BE2C (cell line): ENCODE measurements around the gene SOX8. TPM values are rescaled to one million over a fixed set of nuclear protein-coding genes. Genes with fewer than 3 reads are reported as not detected.

Experiments used
- DNase-seq: peaks from one replicate; pipeline ENCODE4 v3.0.0-alpha.2; 2020
- H3K27me3 ChIP-seq: fragments of 250-450 bp; sonication (Bioruptor Pico); 2 replicates; pipeline ENCODE4 v1.5.1; 2020; ENCODE audit warnings: mild to moderate bottlenecking
- H3K36me3 ChIP-seq: fragments of 250-450 bp; sonication (Bioruptor Pico); 2 replicates; pipeline ENCODE4 v1.5.1; 2020; ENCODE audit warnings: mild to moderate bottlenecking
- H3K4me1 ChIP-seq: fragments of 250-450 bp; sonication (Bioruptor Pico); 2 replicates; pipeline ENCODE4 v1.5.1; 2020
- H3K4me3 ChIP-seq: 2 replicates; pipeline ENCODE4 v1.5.1; 2011; ENCODE audit warnings: low read depth, low read length
- H3K9me3 ChIP-seq: fragments of 250-450 bp; sonication (Bioruptor Pico); 2 replicates; pipeline ENCODE4 v1.5.1; 2020
- polyA plus RNA-seq: library from polyadenylated mRNA; unstranded; fragments of >200 nt; gene quantifications from one replicate; pipeline ENCODE4 v1.2.1, GENCODE V29; 2012; ENCODE audit warnings: low read depth, missing spikeins; ENCODE audit not compliant: insufficient read length, insufficient read depth
- TF ChIP-seq, protein P1 (sequence below): IDR thresholded peaks from 2 replicates; pipeline ENCODE4 v1.5.1; 2012; ENCODE audit warnings: mild to moderate bottlenecking, low read depth, low read length

SOX8 gene
- polyA plus RNA-seq, result not detected

DNA sequence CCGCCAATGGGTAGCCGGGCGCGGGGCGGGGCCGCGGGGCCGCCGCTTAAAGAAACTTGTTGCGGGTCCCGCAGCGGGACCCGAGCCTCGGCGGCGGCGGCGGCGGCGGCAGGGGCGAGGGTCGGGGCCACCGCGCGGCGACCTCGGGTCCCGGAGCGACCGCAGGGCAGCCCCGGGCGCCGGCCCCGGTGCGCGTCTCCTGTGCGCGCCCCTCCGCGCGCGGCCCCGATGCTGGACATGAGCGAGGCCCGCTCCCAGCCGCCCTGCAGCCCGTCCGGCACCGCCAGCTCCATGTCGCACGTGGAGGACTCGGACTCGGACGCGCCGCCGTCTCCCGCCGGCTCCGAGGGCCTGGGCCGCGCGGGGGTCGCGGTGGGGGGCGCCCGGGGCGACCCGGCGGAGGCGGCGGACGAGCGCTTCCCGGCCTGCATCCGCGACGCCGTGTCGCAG, at the start of gene SOX8:
SOX8 (plus strand) TSS at position 76 of the 450 bp plus-strand sequence; CDS start at position 229, 153 bp downstream.
- Histone ChIP-seq H3K4me1 (0 out of 2 replicates have a peak, but pooled peaks cover under 1% of the 10 kb centered on the region), H3K4me3 (no peak within 1 kb of the TSS), H3K36me3 (no peaks in the 10 kb centered on the region), H3K27me3 (peaks cover 81% of the 10 kb centered on the region), H3K9me3 (no peaks in the 10 kb centered on the region)
- TF ChIP-seq, protein P1, sequence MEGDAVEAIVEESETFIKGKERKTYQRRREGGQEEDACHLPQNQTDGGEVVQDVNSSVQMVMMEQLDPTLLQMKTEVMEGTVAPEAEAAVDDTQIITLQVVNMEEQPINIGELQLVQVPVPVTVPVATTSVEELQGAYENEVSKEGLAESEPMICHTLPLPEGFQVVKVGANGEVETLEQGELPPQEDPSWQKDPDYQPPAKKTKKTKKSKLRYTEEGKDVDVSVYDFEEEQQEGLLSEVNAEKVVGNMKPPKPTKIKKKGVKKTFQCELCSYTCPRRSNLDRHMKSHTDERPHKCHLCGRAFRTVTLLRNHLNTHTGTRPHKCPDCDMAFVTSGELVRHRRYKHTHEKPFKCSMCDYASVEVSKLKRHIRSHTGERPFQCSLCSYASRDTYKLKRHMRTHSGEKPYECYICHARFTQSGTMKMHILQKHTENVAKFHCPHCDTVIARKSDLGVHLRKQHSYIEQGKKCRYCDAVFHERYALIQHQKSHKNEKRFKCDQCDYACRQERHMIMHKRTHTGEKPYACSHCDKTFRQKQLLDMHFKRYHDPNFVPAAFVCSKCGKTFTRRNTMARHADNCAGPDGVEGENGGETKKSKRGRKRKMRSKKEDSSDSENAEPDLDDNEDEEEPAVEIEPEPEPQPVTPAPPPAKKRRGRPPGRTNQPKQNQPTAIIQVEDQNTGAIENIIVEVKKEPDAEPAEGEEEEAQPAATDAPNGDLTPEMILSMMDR, result no peak
- DNase-seq, result no peak

DNA sequence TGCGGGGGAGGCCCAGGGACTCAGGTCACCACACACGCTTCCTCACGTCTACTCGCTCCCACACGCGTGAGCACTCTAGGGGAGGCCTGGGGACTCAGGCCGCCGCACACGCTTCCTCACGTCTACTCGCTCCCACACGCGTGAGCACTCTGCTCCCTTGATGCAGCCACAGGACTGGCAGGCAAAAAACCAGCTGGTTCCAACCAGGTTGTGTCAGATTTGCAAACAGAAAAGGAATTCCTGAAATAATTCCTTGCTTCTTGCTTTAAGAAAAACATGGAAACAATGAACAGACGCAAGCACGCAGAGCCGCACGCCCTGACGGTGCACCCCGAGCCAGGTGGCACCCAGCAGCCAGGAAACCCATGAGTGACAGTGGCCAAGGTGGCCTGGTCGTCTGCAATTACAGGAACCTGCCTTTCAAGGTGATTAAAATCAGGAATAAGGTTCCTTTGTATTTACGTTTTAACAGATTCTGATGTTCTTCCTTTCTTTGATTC, 48.7 kb upstream of the SOX8 start:
- H3K9me3 ChIP-seq, result no peaks in the 10 kb centered on the region
- no peak for DNase-seq
- H3K4me1 ChIP-seq, result peaks cover 1% of the 10 kb centered on the region
- no peak overlapping the region for H3K4me3 ChIP-seq
- H3K36me3 ChIP-seq, result no peaks in the 10 kb centered on the region; the same call in 1 of the 2 replicates
- TF ChIP-seq, protein P1, result no peak
- H3K27me3 ChIP-seq, result no peaks in the 10 kb centered on the region

DNA sequence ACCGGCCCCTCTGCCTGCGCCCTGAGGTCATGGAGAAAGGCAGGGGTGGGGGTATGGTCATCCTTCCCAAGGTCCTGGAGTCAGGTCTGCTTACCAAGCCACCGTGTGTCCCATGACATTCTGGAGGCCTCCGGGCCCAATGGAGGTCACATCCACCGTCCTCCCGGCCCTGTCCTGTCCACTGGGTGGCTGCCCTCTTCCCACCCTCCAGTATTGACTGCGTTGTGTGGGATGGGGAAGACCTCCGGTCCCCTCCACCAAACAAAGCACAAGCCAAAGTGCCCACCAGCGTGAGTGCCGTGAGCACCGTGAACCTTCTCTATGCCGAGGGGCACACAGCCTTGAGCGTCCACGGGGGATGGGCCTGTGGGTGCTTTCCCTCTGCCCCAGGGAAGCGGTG, 48.0 kb upstream of the SOX8 start:
- no peaks in the 10 kb centered on the region; the same call in 1 of the 2 replicates for H3K36me3 ChIP-seq
- no peaks in the 10 kb centered on the region for H3K4me1 ChIP-seq
- DNase-seq, result no peak
- no peaks in the 10 kb centered on the region for H3K27me3 ChIP-seq
- TF ChIP-seq, protein P1, result no peak
- H3K9me3 ChIP-seq, result no peaks in the 10 kb centered on the region
- H3K4me3 ChIP-seq, result no peak overlapping the region

DNA sequence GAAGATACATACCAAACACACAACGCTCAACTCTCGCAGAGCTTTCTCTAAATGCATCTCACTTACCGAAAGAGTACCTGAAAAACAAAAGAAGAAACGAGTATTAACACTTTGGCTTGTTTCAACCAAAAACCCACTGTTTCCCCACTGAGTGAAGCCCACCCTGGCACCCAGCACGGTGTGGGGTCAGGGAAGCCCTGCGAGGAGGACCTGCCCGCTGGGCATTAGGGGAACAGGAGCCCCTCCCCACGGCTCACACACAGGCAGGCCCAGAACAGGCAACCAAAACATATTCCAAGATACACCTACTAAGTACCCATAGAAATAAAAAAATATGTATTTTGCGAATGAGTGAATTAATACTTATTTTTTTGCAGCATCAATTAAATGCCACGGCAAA, 47.4 kb upstream of the SOX8 start:
- TF ChIP-seq, protein P1, result no peak
- Histone ChIP-seq H3K36me3 (no peaks in the 10 kb centered on the region; the same call in 1 of the 2 replicates), H3K4me3 (no peak overlapping the region), H3K4me1 (no peaks in the 10 kb centered on the region), H3K27me3 (no peaks in the 10 kb centered on the region), H3K9me3 (no peaks in the 10 kb centered on the region)
- DNase-seq, result no peak

DNA sequence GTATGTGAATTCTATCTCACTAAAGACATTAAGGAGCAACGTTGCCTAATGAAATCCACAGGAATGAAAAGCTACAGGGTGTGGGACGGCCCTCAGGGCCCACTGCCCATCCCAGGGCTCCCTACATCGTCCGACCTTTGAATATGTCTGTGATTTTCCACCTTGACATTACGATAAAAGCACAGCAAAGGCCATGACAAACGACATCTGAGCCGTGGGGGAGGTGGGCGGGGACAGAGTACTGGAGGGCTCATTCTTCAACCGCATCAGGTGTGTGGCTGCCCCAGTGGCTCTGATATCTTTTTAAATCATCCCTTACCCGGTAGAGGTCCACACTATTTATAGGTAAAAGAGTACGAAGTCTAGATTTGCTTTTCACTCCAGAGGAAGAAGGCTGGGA, 45.9 kb upstream of the SOX8 start:
- TF ChIP-seq, protein P1, result no peak
- H3K27me3 ChIP-seq, result no peaks in the 10 kb centered on the region
- H3K4me1 ChIP-seq, result no peaks in the 10 kb centered on the region
- H3K4me3 ChIP-seq, result no peak overlapping the region
- H3K9me3 ChIP-seq, result no peaks in the 10 kb centered on the region
- no peaks in the 10 kb centered on the region; the same call in 1 of the 2 replicates for H3K36me3 ChIP-seq
- no peak for DNase-seq

DNA sequence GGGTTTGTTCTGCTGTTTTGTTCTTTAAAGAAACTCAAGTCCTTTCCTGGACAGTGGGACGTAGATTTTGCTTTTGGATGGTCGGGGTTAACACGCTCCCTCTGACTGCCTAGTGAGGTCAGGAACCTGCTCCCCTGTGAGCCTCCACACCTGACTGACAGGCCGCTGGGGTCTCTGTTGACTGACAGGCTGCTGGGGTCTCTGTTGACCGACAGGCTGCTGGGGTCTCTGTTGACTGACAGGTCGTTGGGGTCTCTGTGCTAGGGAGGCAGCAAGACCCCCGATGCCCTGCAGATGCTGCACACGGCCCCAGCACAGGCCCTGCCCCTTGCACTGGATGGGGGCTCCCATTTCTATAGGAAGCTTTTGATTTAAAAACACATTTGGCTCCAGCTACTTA, 44.3 kb upstream of the SOX8 start:
- no peak for DNase-seq
- TF ChIP-seq, protein P1, result no peak
- Histone ChIP-seq H3K9me3 (no peaks in the 10 kb centered on the region), H3K36me3 (no peaks in the 10 kb centered on the region; the same call in 1 of the 2 replicates), H3K4me1 (no peaks in the 10 kb centered on the region), H3K27me3 (no peaks in the 10 kb centered on the region), H3K4me3 (no peak overlapping the region)
